Glomerular visceral epithelial cell (primary cell): ENCODE data around the gene CCR1.
"Not testable (repeated sequence)": the region's sequence is repeated elsewhere in the genome, so short reads cannot be mapped to it uniquely, and the experiment has no call there.

ENCODE experiments used
- DNase-seq: peaks from one replicate; pipeline ENCODE4 v3.0.0-alpha.2; 2016; ENCODE audit errors: extremely low spot score

The CCR1 gene

DNA sequence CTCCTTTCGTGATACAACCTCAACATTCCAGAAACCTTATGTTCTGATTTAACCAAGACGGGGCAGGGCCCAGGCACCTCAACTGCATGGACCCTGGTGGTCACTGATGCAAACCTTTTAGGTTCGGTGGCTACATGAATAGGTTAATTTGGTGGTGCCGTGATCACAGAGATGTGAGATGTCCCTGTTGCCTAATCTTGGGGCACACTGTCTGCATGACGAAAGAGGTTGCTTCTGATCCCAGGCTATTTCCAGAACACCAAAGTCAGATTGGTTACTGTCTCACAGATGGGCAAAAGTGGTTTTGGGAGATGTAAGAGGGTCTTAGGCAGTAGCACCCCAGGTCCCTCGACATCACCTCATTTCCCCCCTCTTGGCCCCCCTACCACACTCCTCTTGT is 4.0 kb upstream of the CCR1 start:
- DNase-seq = no peak

DNA sequence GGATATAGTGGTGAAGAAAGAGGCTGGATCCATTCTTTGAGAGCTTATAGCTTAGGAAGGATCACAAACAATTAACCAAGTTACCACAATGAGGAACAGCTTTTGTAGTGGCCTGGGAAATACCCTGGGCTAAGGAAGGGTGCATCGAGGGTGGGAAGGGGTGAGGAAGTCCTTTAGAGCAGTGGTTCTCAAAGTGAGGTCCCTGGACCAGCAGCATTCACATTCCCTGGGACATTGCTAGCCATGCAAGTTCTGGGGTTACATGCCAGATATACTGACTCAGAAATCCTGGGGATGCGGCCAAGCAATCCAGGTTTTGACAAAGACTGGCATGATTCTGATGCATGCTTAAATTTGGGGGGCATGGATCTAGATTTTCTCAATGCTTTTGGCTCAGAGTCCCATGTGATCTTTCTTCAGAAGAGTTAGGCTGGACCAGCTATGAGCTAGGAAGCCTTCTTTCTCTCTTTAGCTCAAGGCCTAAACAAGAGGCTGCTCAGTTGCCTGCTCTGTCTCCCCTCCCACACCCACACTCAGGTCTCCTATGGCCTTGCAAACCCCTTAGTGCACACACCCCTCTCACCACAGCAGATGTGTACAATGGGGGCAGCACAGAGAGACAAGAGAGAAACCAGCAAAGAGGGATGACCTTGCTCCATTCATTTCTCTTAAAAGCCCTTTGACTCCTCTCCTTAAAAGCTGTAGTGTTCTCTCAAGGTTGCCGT is 1.8 kb upstream of the CCR1 start:
- DNase-seq = no peak

- no peak for DNase-seq
These were observed 940 bp upstream of the CCR1 start for GRCh38 chr3:46209053-46209452.

- DNase-seq = not testable (repeated sequence)
These were observed 599 bp downstream of the CCR1 start for GRCh38 chr3:46207514-46207913.

- no peak for DNase-seq
These were observed 1.7 kb downstream of the CCR1 start for GRCh38 chr3:46206282-46207015.

GRCh38 chr3:46205286-46205960 is 2.7 kb downstream of the CCR1 start:
- DNase-seq = no peak

DNA sequence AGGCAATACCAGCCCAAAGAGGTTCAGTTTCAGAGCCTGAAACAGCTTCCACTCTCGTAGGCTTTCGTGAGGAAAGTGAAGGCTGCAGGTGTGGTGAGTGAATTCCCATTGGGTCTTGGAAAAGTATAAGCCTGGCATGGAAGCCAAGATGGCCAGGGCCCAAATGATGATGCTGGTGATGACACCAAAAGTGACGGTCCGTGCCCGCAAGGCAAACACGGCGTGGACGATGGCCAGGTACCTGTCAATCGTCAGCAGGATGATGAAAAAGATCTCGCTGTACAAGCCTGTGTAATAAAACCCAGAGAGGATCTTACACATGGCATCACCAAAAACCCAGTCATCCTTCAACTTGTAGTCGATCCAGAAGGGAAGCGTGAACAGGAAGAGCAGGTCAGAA is 4.4 kb downstream of the CCR1 start:
- DNase-seq = no peak

- no peak for DNase-seq
These were observed 5.6 kb downstream of the CCR1 start for GRCh38 chr3:46202535-46202934.

DNA sequence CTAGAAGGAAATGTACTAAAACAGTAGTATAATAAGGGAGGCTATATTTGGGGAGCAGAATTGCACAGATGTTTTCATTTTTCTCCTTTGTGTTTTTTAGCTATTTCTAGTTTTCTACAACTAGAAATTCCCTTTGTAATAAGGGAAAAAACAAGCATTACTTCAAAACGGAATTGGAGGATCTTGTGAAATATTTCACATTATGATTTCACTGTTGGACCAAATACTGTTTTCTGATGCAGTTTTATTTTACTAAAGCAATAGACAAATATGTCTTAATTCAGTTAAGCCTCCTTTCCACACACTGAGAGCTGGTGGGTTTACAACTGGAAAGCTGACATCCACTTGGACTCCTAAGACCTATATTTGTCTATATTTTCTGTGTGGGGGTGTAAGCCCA is 7.3 kb downstream of the CCR1 start:
- no peak for DNase-seq

- DNase-seq = no peak
These were observed 7.9 kb downstream of the CCR1 start for GRCh38 chr3:46200211-46200610.

GRCh38 chr3:46196261-46196957 is 11.7 kb downstream of the CCR1 start:
- DNase-seq = no peak

- DNase-seq = no peak
These were observed 13.1 kb downstream of the CCR1 start for GRCh38 chr3:46194868-46195553.

- DNase-seq = no peak
These were observed 14.7 kb downstream of the CCR1 start for GRCh38 chr3:46193436-46193835.

DNA sequence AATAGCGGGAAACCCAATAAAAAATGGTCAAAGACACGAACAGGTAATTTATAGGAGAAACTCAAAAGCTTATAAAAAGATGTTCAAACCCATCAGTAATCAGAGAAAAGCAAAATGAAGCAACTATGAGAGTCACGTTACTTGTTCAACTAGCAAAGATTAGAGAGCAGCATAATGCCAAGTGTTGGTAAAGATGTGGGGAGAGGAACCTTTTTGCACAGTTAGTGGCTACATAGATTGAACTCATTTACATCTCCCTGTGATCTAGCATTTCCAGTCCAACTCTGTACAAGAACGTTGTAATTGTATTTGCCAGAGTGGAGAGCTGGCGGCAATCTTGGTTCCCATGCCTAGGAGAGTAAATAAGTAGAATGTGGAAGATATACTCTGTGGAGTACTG is 15.2 kb downstream of the CCR1 start:
- no peak for DNase-seq

- no peak for DNase-seq
These were observed 16.4 kb downstream of the CCR1 start for GRCh38 chr3:46191730-46192129.

DNA sequence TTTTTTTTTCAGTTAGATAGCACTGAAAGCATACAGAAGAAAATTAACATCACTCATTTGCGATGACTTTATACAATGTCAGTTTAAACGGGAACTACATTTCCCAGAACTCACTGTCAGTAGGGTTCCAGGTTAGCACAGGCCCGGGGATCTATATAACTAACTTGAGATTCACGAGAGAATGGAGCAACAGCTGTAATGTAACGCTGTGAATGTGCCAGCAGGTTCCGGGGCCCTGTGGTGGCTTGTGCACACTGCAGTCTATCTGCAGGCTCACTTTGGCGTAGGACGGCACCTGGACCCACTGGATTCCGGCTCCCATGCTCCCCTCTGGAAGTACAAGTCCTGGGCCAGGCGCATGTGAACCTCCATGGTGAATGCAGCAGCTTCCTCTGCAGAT is 19.4 kb downstream of the CCR1 start:
- no peak for DNase-seq

GRCh38 chr3:46187876-46188275 is 20.2 kb downstream of the CCR1 start:
- DNase-seq = peak; percentile 58

DNA sequence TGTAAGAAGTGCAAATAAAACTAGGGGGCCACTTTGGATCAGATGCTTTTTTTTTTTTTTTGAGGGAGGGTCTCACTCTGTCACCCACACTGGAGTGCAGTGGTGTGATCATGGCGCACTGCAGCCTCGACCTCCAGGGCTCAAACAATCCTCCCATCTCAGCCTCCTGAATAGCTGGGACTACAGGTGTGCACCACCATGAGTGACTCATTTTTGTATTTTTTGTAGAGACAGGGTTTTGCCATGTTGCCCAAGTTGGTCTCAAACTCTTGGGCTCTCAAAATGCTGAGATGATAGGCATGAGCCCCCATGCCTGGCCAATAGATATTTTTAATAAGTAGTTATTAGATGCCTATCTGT is 20.8 kb downstream of the CCR1 start:
- no peak for DNase-seq

DNA sequence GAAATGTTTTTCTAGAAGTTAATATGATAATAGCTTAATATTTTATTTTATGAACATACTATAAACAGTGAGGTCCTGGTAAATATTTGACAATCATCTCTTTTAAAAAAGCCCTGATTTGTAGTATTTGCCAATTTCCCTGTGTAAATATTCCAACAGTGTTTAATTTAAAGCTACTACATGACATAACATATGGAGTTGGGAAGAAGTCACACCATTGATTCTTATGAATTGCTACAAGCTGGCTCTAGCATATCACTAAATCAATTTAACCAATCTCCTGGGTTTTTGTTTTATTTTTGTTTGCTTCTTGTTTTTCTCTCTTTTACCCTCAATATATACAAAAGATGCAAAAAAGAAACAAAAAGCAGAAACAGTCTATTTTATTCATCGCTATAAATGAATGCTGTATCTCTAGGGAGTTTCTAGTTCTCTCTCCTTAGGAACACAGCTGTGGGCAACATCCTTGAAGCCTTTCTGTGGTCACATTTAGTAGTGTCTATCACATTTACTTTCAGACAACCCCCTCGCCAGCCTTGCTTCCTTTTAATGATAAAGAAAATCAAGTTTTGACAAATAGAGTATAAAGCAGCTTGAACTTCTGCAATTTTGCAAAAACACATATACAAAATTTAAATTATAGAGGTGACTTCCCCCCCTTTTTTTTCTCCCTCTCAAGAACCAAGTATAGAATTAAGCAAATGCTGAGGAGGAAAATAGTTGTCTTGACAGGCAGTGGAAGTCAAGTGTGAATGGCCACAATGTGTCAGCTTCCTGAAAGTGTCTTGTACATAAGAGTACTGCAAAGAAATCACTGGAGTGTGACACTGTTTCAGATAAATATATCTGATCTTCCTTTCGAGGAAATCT is 21.4 kb downstream of the CCR1 start:
- peak; percentile 54 for DNase-seq

DNA sequence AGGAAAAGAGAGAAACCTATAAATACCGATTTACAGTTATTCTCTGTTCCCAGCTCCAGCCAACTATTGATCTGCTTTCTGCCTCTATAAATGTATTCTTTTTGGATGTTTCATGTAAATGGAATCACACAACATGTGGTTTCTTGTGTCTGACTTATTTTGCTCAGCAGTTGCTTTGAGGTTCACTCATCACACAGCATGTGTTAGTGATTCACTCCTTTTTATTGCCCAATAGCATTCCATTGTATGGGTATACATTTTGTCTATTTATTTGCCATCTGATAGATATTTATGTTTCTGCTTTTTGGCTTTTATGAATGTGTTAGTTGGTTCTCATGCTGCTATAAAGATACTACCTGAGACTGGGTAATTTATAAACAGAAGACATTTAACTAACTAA is 23.6 kb downstream of the CCR1 start:
- DNase-seq = peak; percentile 7

DNA sequence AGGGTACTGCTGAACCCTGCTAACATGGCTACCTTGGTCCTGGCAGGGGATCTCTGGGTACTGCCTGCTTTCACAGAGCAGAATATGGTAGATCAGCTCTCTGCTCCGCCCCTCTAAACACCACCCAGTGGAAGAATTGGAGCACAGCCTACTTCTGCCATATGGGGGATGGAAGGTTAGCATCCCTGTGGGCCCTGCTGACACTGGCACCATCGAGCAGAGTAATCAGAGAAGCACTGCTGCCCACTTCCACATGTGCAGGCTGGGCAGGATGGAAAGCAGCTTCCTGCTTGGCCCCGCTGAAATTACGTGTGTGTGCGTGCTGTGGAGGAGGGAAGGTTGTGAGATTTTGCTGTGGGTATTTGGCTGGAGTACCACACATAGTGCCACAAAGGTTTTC is 24.8 kb downstream of the CCR1 start:
- no peak for DNase-seq
